ENCODE measurements around the gene PAPSS2.
"Not testable (repeated sequence)": the region's sequence is repeated elsewhere in the genome, so short reads cannot be mapped to it uniquely, and the experiment has no call there.

PAPSS2 gene

GRCh38 chr10:87729940-87730339 lies 70.3 kb downstream of the PAPSS2 start:
- H3K4me3 ChIP-seq (ENCODE audit: low read depth, low read length), result no peak overlapping the region
- TF ChIP-seq CTCF (IDR thresholded peaks at IDR 0.05; ENCODE audit: control insufficient read depth, extremely low read depth, insufficient read depth), result no peak
- no peak for DNase-seq (ENCODE audit: low read depth)

GRCh38 chr10:87733081-87733480 lies 73.4 kb downstream of the PAPSS2 start:
- DNase-seq (ENCODE audit: low read depth), result no peak
- TF ChIP-seq CTCF (IDR thresholded peaks at IDR 0.05; ENCODE audit: control insufficient read depth, extremely low read depth, insufficient read depth), result no peak
- H3K4me3 ChIP-seq (ENCODE audit: low read depth, low read length), result no peak overlapping the region

GRCh38 chr10:87734987-87735827 lies 75.5 kb downstream of the PAPSS2 start:
- no peak for DNase-seq (ENCODE audit: low read depth)
- peak; percentile 64 for TF ChIP-seq CTCF (IDR thresholded peaks at IDR 0.05; ENCODE audit: control insufficient read depth, extremely low read depth, insufficient read depth)
- no peak overlapping the region for H3K4me3 ChIP-seq (ENCODE audit: low read depth, low read length)

GRCh38 chr10:87738253-87738652 lies 78.6 kb downstream of the PAPSS2 start:
- not testable (repeated sequence) for DNase-seq (ENCODE audit: low read depth); H3K4me3 ChIP-seq (ENCODE audit: low read depth, low read length)

GRCh38 chr10:87739703-87740102 lies 80.0 kb downstream of the PAPSS2 start:
- no peak overlapping the region for H3K4me3 ChIP-seq (ENCODE audit: low read depth, low read length)
- DNase-seq (ENCODE audit: low read depth), result no peak
- no peak for TF ChIP-seq CTCF (IDR thresholded peaks at IDR 0.05; ENCODE audit: control insufficient read depth, extremely low read depth, insufficient read depth)

- no peak for DNase-seq (ENCODE audit: low read depth)
- H3K4me3 ChIP-seq (ENCODE audit: low read depth, low read length), result no peak overlapping the region
- TF ChIP-seq CTCF (IDR thresholded peaks at IDR 0.05; ENCODE audit: control insufficient read depth, extremely low read depth, insufficient read depth), result no peak
These were observed 80.6 kb downstream of the PAPSS2 start for GRCh38 chr10:87740254-87740655.

GRCh38 chr10:87742992-87743610 lies 83.4 kb downstream of the PAPSS2 start:
- DNase-seq (ENCODE audit: low read depth); H3K4me3 ChIP-seq (ENCODE audit: low read depth, low read length): not testable (repeated sequence)

- DNase-seq (ENCODE audit: low read depth), result no peak
- no peak for TF ChIP-seq CTCF (IDR thresholded peaks at IDR 0.05; ENCODE audit: control insufficient read depth, extremely low read depth, insufficient read depth)
- H3K4me3 ChIP-seq (ENCODE audit: low read depth, low read length), result no peak overlapping the region
These were observed 84.9 kb downstream of the PAPSS2 start for GRCh38 chr10:87744606-87745005.

All from LNCaP clone FGC (cell line).